OCI-LY1 (cell line): ENCODE data around the gene CUX1.

ENCODE experiments used
- CTCF ChIP-seq: fragments of 200-600 bp; sonication (generic), shearing (Covaris generic); IDR thresholded peaks from 2 replicates; pipeline ENCODE4 v1.5.1; 2017; ENCODE audit warnings: mild to moderate bottlenecking, antibody characterized with exemption, low read length, moderate library complexity, mixed read lengths
- EZH2 ChIP-seq: fragments of 200-600 bp; sonication (generic), shearing (Covaris generic); IDR thresholded peaks from 2 replicates; pipeline ENCODE4 v1.8.0; 2017; ENCODE audit warnings: borderline replicate concordance, mixed run types, mild to moderate bottlenecking, antibody characterized with exemption, low read length, moderate library complexity, mixed read lengths

GRCh38 chr7:101952355-101953247 lies 135.2 kb downstream of the CUX1 start:
- TF ChIP-seq CTCF, result no peak
- TF ChIP-seq EZH2, result no peak
